HUDEP-2 (cell line): Measurements from ENCODE around the gene CDC42SE1.

Experiments used
- DNase-seq, 76 experiments: peaks; one replicate each; lab custom pipeline; 2025; ENCODE audit not compliant: unreplicated experiment in 76 of 76; lab: John Stamatoyannopoulos, UW

Gene CDC42SE1

GRCh38 chr1:151009674-151010345, 49.6 kb downstream of the CDC42SE1 start:
- no peak for DNase-seq

GRCh38 chr1:151009206-151009587, 50.2 kb downstream of the CDC42SE1 start:
- no peak for DNase-seq

- peak in 74 of 76 experiments; percentile 34 to 95 (median 90) for DNase-seq
Observed at GRCh38 chr1:151008244-151009205, 50.9 kb downstream of the CDC42SE1 start, which contains the start of gene PRUNE1. Gene PRUNE1, plus strand, starts transcription at chr1:151008449. Its CDS starts 184 bp downstream, at chr1:151008633.

GRCh38 chr1:151007853-151008243, 51.6 kb downstream of the CDC42SE1 start:
- no peak for DNase-seq

GRCh38 chr1:151006327-151007052, 52.9 kb downstream of the CDC42SE1 start, which contains the start of gene MINDY1:
Gene MINDY1, minus strand, starts transcription at chr1:151006902. Its CDS starts 4,285 bp downstream, at chr1:151002617.
- DNase-seq = peak in 73 of 76 experiments; percentile 8 to 78 (median 49)

GRCh38 chr1:151005729-151006319, 53.6 kb downstream of the CDC42SE1 start:
- DNase-seq = no peak

GRCh38 chr1:151003180-151003579, 56.2 kb downstream of the CDC42SE1 start:
- DNase-seq = peak in 1 of 76 experiments; percentile 3

GRCh38 chr1:151002611-151003010, 56.8 kb downstream of the CDC42SE1 start:
- DNase-seq = no peak

- no peak for DNase-seq
Observed at GRCh38 chr1:151002051-151002450, 57.4 kb downstream of the CDC42SE1 start.

- DNase-seq = no peak
Observed at GRCh38 chr1:151001602-151002001, 57.8 kb downstream of the CDC42SE1 start.
